Karpas-422 (cell line): ENCODE results near the gene NFAM1. TPM values are rescaled to one million over a fixed set of nuclear protein-coding genes. Genes with fewer than 3 reads are reported as not detected.

Source experiments
- DNase-seq: peaks from one replicate; pipeline ENCODE4 v3.0.0-alpha.2; 2015
- H2AFZ ChIP-seq: fragments of 200-600 bp; sonication (generic); 2 replicates; pipeline ENCODE4 v1.6.1; 2014; ENCODE audit warnings: antibody characterized with exemption, low read length, mixed read lengths
- H3K27ac ChIP-seq: fragments of 200-600 bp; sonication (generic); 2 replicates; pipeline ENCODE4 v1.5.1; 2014; ENCODE audit warnings: mild to moderate bottlenecking, low read length, moderate library complexity
- H3K27me3 ChIP-seq: fragments of 200-600 bp; sonication (generic); 2 replicates; pipeline ENCODE4 v1.6.1; 2014; ENCODE audit warnings: low read length, mixed read lengths
- H3K36me3 ChIP-seq: fragments of 200-600 bp; sonication (generic); 2 replicates; pipeline ENCODE4 v1.6.1; 2014; ENCODE audit warnings: low read length, mixed read lengths; ENCODE audit not compliant: insufficient read depth
- H3K4me1 ChIP-seq: fragments of 200-600 bp; sonication (generic); 2 replicates; pipeline ENCODE4 v1.6.1; 2014; ENCODE audit warnings: mild to moderate bottlenecking, low read length, mixed read lengths
- H3K4me2 ChIP-seq: fragments of 200-600 bp; sonication (generic); 2 replicates; pipeline ENCODE4 v1.6.1; 2014; ENCODE audit warnings: low read length, low read depth, mild to moderate bottlenecking; ENCODE audit not compliant: poor library complexity, severe bottlenecking
- H3K4me3 ChIP-seq: fragments of 200-600 bp; sonication (generic); 2 replicates; pipeline ENCODE4 v1.5.1; 2014; ENCODE audit warnings: mild to moderate bottlenecking, antibody characterized with exemption, low read length, mixed read lengths
- H3K79me2 ChIP-seq: fragments of 200-600 bp; sonication (generic); 2 replicates; pipeline ENCODE4 v1.6.1; 2014; ENCODE audit warnings: mild to moderate bottlenecking, low read length, mixed read lengths
- H3K9ac ChIP-seq: fragments of 200-600 bp; sonication (generic); 2 replicates; pipeline ENCODE4 v1.6.0; 2014; ENCODE audit warnings: low read length
- H3K9me2 ChIP-seq: fragments of 200-600 bp; sonication (generic), shearing (Covaris generic); replicated peaks from 2 replicates; pipeline ENCODE4 v1.6.0; 2014; ENCODE audit warnings: mild to moderate bottlenecking, low read length, moderate library complexity; ENCODE audit not compliant: insufficient read depth
- H3K9me3 ChIP-seq: fragments of 300-700, 200-600 bp; sonication (generic); 2 replicates; pipeline ENCODE4 v1.6.1; 2014; ENCODE audit warnings: low read length, mixed read lengths
- H4K20me1 ChIP-seq: fragments of 200-600 bp; sonication (generic); 2 replicates; pipeline ENCODE4 v1.6.1; 2014; ENCODE audit warnings: mild to moderate bottlenecking, antibody characterized with exemption, low read length, low read depth; ENCODE audit not compliant: insufficient read depth
- total RNA-seq: library from RNA; depleted of rRNA; stranded (reverse); fragments of >200 nt; shearing (Covaris generic); gene quantifications from 2 replicates; pipeline ENCODE4 v1.2.3, GENCODE V29; 2014; ENCODE audit warnings: low replicate concordance

The NFAM1 gene
- total RNA-seq, 1 experiment from 2014 or later: not detected

GRCh38 chr22:42360348-42360747 lies 71.9 kb downstream of the NFAM1 start:
- no peak for DNase-seq
- no peaks in the 10 kb centered on the region for H3K79me2 ChIP-seq
- H3K4me2 ChIP-seq: no peak overlapping the region
- H3K27ac ChIP-seq: no peak overlapping the region
- no peak overlapping the region for H3K9ac ChIP-seq
- H2AFZ ChIP-seq: no peak overlapping the region
- H3K27me3 ChIP-seq: peaks cover 3% of the 10 kb centered on the region; the same call in 1 of the 2 replicates
- H3K9me3 ChIP-seq: no peaks in the 10 kb centered on the region
- no peak overlapping the region for H3K4me3 ChIP-seq
- no peaks in the 10 kb centered on the region for H3K36me3 ChIP-seq
- H3K9me2 ChIP-seq: no peaks in the 10 kb centered on the region
- peaks cover 32% of the 10 kb centered on the region for H3K4me1 ChIP-seq
- H4K20me1 ChIP-seq: peaks cover 6% of the 10 kb centered on the region; the same call in 1 of the 2 replicates

GRCh38 chr22:42358643-42359558 lies 73.3 kb downstream of the NFAM1 start:
- DNase-seq: peak; percentile 64
- H3K27me3 ChIP-seq: peaks cover 3% of the 10 kb centered on the region; the same call in 1 of the 2 replicates
- no peak overlapping the region for H2AFZ ChIP-seq

DNA sequence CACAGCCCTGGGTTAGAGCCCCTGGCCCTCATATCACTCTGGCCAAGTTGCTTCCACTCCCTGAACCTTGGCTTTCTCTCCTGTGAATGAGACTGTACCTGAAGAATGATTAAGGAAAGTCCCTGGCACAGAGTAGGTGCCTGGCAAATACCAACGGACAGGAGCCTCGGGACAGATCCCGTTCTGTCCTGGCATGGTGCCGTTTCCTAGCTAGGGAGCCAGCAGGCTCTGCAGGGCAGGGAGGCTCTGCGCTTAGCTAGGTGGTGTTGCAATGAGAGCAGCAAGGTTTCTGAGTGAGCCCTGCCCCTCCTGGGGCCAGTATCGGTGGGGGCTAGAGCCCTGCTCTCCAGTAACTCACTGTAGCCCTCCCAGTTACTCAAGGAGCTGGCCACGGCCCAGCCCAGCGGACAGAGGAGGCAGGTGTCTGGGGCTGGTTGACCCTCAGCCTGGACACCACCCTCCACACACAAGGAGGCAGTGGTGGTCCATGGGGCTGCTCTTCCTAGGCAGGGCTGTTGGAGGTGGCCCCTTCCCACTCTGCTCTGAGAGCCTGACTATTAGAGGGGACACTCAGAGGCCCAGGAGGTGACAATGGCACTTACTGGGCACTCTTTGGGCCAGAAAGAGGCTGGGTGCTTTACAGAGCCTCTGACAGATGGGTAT lies 74.4 kb downstream of the NFAM1 start:
- H3K9ac ChIP-seq: no peak overlapping the region
- H3K9me2 ChIP-seq: no peaks in the 10 kb centered on the region
- peaks cover 6% of the 10 kb centered on the region; the same call in 1 of the 2 replicates for H4K20me1 ChIP-seq
- H3K79me2 ChIP-seq: no peaks in the 10 kb centered on the region
- no peak overlapping the region for H3K4me3 ChIP-seq
- DNase-seq: no peak
- no peak overlapping the region for H3K4me2 ChIP-seq
- no peaks in the 10 kb centered on the region for H3K9me3 ChIP-seq
- H3K27ac ChIP-seq: no peak overlapping the region
- peaks cover 32% of the 10 kb centered on the region for H3K4me1 ChIP-seq
- no peak overlapping the region for H2AFZ ChIP-seq
- H3K36me3 ChIP-seq: no peaks in the 10 kb centered on the region
- H3K27me3 ChIP-seq: peaks cover 3% of the 10 kb centered on the region; the same call in 1 of the 2 replicates

More at GRCh38 chr22:42358643-42359558, 73.3 kb downstream of the NFAM1 start:
- H3K9me2 ChIP-seq: no peaks in the 10 kb centered on the region
- no peak overlapping the region for H3K27ac ChIP-seq
- peaks cover 32% of the 10 kb centered on the region for H3K4me1 ChIP-seq
- H4K20me1 ChIP-seq: peaks cover 6% of the 10 kb centered on the region; the same call in 1 of the 2 replicates
- no peaks in the 10 kb centered on the region for H3K36me3 ChIP-seq
- H3K9me3 ChIP-seq: no peaks in the 10 kb centered on the region
- H3K4me2 ChIP-seq: no peak overlapping the region
- no peaks in the 10 kb centered on the region for H3K79me2 ChIP-seq
- H3K9ac ChIP-seq: no peak overlapping the region
- no peak overlapping the region for H3K4me3 ChIP-seq

DNA sequence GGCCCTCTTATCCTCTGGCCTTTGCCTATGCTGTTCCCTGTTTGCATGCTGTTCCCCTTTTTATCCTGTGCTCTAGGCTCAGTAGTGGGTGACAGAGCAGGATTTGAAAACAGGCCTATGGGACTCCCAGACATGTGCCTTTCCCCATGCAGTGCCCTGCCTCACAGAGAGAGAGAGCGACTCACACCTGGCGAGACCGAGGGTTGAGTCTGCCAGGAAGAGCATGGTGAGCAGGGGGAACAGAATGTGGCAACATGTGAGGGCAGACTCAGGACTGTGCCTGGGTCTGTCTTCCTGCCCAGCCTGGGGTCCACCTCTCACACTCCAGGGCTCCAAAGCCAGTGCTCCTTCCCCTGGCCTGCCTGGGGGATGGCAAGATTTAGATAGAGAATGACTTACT lies 75.0 kb downstream of the NFAM1 start:
- Histone ChIP-seq H3K79me2 (no peaks in the 10 kb centered on the region), H4K20me1 (peaks cover 6% of the 10 kb centered on the region; the same call in 1 of the 2 replicates), H3K4me1 (peaks cover 32% of the 10 kb centered on the region), H3K27ac (no peak overlapping the region), H2AFZ (no peak overlapping the region), H3K9me3 (no peaks in the 10 kb centered on the region), H3K36me3 (no peaks in the 10 kb centered on the region), H3K4me2 (peak overlapping the region; percentile 61), H3K9ac (no peak overlapping the region), H3K9me2 (no peaks in the 10 kb centered on the region), H3K27me3 (peaks cover 3% of the 10 kb centered on the region; the same call in 1 of the 2 replicates), H3K4me3 (no peak overlapping the region)
- no peak for DNase-seq

- no peaks in the 10 kb centered on the region for H3K79me2 ChIP-seq
- no peaks in the 10 kb centered on the region for H3K9me3 ChIP-seq
- H3K9ac ChIP-seq: no peak overlapping the region
- peak; percentile 96 for DNase-seq
- H4K20me1 ChIP-seq: peaks cover 6% of the 10 kb centered on the region; the same call in 1 of the 2 replicates
- no peaks in the 10 kb centered on the region for H3K36me3 ChIP-seq
- H3K9me2 ChIP-seq: no peaks in the 10 kb centered on the region
- H3K4me1 ChIP-seq: peaks cover 32% of the 10 kb centered on the region
- H2AFZ ChIP-seq: no peak overlapping the region
- peak overlapping the region; percentile 25; the same call in 1 of the 2 replicates for H3K4me3 ChIP-seq
- peak overlapping the region; percentile 61 for H3K4me2 ChIP-seq
- H3K27ac ChIP-seq: no peak overlapping the region
- H3K27me3 ChIP-seq: no peaks in the 10 kb centered on the region; the same call in 1 of the 2 replicates
These were observed 75.7 kb downstream of the NFAM1 start for GRCh38 chr22:42356533-42356932.

DNA sequence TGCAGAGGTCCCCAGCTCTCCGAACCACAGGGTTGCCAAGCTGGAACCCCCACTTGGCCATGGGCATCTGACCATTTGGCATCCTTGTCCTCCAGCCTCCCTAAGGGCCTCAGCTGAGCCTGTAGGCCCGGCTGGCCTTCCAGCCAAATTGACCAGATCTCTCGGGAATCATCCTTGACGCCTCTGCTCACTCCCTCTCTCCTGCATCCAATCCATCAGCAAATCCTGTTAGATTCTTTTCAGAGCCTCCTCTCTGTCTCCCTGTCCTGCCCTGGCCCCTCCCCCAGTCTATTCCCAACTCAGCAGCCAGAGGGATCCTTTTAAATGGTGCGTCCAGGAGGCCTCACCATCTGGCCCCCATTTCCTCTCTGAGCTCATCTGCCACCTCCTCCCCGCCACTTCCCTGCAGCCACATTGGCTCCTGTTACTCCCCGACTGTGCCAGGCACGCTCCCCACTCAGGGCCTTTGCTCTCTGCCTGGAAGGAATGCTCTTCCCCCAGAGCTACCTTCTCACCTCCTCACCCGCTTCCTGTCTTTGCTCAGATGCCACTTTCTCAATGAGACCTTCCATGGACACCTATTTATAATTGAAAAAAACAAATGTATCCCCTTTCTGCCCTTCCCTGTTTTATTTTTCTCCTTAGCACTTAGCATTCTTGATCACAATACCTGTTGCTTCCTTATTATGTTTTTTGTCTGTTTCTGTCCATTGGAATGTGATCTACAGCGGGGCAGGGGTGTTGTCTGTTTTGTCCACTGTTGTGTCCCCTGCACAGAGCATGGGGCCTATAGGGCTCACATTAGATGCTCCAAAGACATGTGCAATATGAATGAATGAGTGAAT lies 78.1 kb downstream of the NFAM1 start:
- H3K27me3 ChIP-seq: no peaks in the 10 kb centered on the region
- H4K20me1 ChIP-seq: peaks cover 6% of the 10 kb centered on the region; the same call in 1 of the 2 replicates
- H3K36me3 ChIP-seq: no peaks in the 10 kb centered on the region
- no peak overlapping the region for H3K27ac ChIP-seq
- H3K9me2 ChIP-seq: no peaks in the 10 kb centered on the region
- no peak overlapping the region for H2AFZ ChIP-seq
- H3K9ac ChIP-seq: no peak overlapping the region
- no peaks in the 10 kb centered on the region for H3K9me3 ChIP-seq
- peaks cover 30% of the 10 kb centered on the region for H3K4me1 ChIP-seq
- H3K4me2 ChIP-seq: no peak overlapping the region
- no peak overlapping the region for H3K4me3 ChIP-seq
- H3K79me2 ChIP-seq: no peaks in the 10 kb centered on the region
- no peak for DNase-seq

DNA sequence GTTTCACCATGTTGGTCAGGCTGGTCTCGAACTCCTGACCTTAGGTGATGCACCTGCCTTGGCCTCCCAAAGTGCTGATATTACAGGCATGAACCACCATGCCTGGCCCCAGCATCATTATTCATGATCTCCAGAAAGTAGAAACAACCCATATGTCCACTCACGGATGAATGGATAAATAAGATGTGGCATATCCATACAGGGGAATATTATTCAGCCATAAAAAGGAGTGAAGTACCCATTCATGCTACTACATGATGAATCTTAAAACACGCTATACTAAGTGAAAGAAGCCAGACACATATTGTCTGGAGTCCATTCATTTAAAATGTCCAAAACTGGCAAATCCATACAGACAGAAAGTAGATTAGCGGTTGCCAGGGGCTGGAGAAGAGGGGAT lies 81.8 kb downstream of the NFAM1 start:
- Histone ChIP-seq H3K27ac (no peak overlapping the region), H4K20me1 (peaks cover 8% of the 10 kb centered on the region), H3K79me2 (no peaks in the 10 kb centered on the region), H3K4me2 (no peak overlapping the region), H3K36me3 (no peaks in the 10 kb centered on the region), H2AFZ (no peak overlapping the region), H3K27me3 (no peaks in the 10 kb centered on the region), H3K4me1 (no peaks in the 10 kb centered on the region), H3K9ac (no peak overlapping the region), H3K9me3 (no peaks in the 10 kb centered on the region), H3K4me3 (no peak overlapping the region), H3K9me2 (no peaks in the 10 kb centered on the region)
- no peak for DNase-seq
